Neural progenitor cell (in vitro differentiated cells): ENCODE results near the gene SCIN.

Experiments used
- EZH2 ChIP-seq: fragments of 200-600 bp; sonication (generic); IDR thresholded peaks from 2 replicates; pipeline ENCODE4 v1.6.1; 2017; ENCODE audit warnings: antibody characterized with exemption, mild to moderate bottlenecking, moderate library complexity
- EZH2phosphoT487 ChIP-seq: fragments of 200-600 bp; sonication (generic); IDR thresholded peaks from 2 replicates; pipeline ENCODE4 v1.6.1; 2017; ENCODE audit warnings: antibody characterized with exemption
- TF ChIP-seq, protein P1 (sequence below): fragments of 200-600 bp; sonication (generic); IDR thresholded peaks from 2 replicates; pipeline ENCODE4 v1.5.1; 2017; ENCODE audit warnings: antibody characterized with exemption, mild to moderate bottlenecking

DNA sequence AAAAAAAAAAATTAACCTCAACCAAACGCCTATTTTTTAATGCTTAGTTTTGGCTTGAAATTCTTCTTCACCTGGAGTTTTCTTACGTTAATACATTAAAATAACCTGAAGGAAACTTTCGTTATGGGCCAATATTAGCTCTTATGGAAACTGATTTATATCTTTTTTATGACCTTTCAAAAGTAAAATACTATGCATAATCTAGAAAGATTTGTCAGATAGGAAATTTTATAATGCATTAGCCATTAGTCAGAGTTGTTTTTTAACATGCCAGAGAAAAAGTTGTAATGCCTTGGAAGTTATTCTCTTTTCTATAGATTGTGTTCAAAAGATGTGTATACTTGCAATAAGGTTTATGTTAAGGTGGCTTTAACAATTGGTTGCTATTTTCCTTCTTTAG, 82.6 kb downstream of the SCIN start:
- TF ChIP-seq, protein P1, sequence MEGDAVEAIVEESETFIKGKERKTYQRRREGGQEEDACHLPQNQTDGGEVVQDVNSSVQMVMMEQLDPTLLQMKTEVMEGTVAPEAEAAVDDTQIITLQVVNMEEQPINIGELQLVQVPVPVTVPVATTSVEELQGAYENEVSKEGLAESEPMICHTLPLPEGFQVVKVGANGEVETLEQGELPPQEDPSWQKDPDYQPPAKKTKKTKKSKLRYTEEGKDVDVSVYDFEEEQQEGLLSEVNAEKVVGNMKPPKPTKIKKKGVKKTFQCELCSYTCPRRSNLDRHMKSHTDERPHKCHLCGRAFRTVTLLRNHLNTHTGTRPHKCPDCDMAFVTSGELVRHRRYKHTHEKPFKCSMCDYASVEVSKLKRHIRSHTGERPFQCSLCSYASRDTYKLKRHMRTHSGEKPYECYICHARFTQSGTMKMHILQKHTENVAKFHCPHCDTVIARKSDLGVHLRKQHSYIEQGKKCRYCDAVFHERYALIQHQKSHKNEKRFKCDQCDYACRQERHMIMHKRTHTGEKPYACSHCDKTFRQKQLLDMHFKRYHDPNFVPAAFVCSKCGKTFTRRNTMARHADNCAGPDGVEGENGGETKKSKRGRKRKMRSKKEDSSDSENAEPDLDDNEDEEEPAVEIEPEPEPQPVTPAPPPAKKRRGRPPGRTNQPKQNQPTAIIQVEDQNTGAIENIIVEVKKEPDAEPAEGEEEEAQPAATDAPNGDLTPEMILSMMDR: no peak
- TF ChIP-seq EZH2 (no peak), EZH2phosphoT487 (no peak)
